DMS 273 (cell line): ENCODE results near the gene RAB3IP.

Experiments used
- DNase-seq: peaks from one replicate; lab custom pipeline; 2025; ENCODE audit not compliant: unreplicated experiment; lab: John Stamatoyannopoulos, UW

The RAB3IP gene

DNA sequence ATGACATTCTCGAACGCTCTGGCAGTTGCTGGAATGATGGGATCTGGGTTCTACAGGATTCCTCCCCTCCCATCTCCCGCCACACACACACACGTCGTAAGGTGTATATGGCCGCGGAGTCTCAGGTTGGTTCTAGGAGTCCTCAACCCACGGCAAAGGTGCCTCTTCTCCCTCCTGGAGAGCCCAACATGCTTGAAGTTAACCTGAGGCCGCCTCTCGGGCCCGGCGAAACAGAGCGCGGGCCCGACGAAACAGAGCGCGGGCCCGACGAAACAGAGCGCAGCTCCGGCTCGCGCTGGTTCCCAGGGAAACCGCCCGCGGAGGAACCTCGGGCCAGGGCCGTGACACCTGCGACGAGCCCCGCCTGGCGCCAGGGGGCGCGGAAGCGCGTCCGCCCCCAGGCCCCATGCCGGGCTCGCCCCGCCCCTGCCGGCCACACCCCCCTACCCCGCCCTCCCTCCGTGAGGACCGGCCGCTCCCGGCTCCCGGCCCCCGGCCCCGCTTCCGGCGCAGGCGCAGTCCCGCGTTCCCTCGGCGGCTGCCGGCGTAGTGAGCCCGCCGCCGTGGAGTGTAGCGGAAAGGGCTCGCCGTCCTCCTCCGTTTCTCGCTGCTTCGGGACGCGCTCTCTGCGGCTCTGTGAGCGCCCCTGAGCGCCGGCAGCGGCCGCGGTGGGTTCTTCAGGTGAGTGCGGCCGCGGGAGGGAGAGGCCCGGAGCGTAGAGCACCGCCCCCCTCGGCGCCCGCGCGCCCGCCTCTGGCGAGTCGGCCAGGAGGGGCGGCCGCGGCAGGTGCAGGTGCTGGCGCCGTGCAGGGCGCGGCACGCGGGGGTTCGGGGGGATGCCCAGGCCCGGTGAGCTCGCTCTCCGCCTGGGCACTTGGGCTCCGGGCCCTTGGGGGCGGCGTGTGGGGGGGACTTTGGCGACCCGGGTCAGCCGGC lies at the start of gene RAB3IP:
Gene RAB3IP (plus strand): TSS at position 510 of the 936 bp plus-strand sequence. CDS start 16,549 bp downstream, outside the sequence.
- DNase-seq = peak; percentile 94

DNA sequence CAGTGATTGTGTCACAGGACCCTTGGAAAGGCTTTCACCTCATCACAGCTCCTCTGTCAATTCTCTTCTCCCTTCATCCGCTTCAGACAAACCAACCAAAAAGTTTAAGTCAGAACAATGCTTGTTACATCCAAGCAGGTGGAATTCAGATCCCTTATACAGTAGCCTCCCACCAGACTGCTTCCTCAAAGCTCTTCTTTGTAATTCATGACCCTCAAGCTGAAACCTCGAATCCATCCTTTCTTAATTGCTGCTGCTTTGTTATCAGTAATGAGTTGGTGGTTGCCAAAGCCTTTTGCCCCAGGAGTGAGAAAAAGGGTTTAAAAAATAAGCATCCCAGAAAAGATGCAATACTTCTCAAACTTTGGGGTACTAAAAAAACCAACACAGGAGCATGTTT lies 49.0 kb upstream of the RAB3IP start:
- no peak for DNase-seq

DNA sequence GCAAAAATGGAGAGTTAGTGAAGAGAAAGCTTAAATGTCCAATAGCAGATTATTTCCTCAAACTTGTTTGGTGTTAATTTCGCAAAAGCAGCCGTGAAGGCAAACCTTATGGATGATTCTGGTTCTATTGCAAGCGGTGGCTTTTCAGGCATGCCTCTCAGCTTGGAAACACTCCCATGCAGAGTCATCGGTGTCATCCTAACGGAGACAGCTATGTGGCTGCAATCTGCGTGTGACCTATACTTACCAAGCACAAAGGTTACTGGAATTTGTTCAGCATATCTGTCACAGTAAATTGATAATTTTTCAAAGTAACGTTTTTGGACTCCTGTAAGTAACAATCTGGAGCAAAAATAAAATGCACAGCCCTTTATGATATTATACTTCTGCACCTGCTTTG lies 44.5 kb upstream of the RAB3IP start:
- DNase-seq = no peak

- DNase-seq = peak; percentile 3
Observed at GRCh38 chr12:69698054-69698453, 40.6 kb upstream of the RAB3IP start.

GRCh38 chr12:69698769-69699540 lies 39.7 kb upstream of the RAB3IP start, which contains the start of gene BEST3:
TSS of gene BEST3 (minus strand) at chr12:69699303. CDS start at chr12:69697798, 1,505 bp downstream.
- peak; percentile 63 for DNase-seq

DNA sequence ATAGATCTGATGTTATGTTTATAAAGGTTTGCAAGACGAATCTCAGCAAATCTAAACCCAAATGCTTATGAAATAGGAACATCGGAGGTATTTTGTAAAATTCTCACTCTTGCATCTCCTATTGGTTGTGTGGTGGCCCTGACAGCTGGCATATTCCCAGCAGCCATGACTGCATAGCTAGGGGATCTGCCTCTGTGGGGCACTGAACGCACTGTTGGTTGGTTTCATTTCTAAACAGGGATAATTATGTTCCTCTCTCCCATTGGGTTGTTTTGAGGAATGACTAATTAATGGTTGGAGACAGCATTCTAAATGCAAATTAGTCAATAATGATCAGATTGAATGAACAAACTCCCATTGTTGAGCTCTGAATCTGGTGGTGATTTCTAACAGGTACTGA lies 36.8 kb upstream of the RAB3IP start:
- peak; percentile 9 for DNase-seq

DNA sequence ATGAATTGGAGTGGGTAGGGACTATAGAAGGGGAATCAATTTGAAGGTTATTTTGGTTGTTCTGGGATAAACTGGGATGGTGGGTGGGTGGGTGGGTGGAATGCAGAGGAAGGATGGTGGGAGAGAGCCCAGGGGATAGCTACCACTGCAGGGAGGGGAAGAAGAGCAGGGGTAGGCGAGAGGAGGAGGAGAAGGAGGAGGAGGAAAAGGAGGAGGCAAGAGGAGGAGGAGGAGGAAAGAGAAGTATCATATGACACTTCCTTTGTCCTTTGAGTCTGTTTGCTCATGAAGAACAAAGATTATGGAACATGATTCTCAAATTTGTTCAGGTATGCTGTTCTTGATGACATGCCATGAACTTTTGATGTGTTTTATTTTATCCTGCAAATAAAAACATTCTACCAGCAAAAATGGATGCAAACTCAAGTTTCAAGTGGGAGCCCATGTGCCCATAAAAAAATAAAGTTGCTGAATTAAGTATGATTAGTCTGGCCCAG lies 35.5 kb upstream of the RAB3IP start:
- DNase-seq = no peak

GRCh38 chr12:69704357-69704756 lies 34.3 kb upstream of the RAB3IP start:
- no peak for DNase-seq

DNA sequence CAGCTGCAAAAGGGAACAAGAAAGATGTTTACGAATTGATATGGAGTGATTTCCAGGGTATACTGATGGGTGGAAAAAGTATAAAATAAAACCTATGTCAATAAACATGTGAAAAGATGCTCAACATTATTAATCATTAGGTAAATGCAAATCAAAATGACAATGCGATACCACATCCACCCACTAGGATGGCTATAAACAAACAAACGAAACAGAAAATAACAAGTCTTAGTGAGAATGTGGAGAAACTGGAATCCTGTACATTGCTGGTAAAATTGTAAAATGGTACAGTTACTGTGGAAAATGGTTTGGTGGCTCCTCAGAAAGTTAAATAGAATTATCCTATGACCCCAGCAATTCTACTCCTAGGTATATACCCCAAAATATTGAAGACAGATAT lies 30.0 kb upstream of the RAB3IP start:
- DNase-seq = no peak

DNA sequence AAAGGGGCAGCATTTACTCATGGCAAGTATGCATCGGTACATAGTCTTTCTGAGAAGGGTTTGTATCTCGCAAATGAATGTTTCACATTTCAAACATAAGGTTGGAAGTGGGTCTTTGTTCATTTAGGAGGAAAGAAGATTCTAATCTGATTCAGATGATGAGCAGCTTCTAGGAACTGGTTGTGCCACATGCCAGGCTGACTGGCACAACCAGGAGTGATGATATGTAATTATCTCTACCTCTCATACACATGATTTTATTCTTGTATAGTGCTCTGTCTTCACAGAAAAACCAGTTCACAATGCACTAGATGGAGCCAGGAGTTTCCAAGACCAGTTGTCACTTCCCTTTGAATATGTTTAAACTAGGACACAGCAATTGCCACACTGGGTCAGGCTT lies 25.8 kb upstream of the RAB3IP start:
- no peak for DNase-seq

DNA sequence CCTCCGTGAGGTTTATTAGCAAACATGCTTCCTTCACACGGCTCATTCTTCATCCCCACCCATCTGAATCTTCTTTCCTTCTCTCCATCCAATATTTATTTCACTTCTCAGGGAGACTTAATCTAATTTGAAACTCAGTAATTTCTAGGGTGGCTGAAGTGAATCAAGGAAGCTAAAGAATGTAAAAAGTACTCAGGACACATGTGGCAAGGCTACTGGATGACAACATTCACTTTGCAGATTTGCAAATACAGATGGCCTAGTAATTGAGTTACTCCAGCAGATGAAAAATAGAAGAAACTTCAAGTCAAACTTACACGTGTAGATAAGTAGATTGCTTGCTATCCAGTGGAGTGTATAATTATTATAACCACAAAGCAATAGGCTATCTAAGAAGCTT lies 24.1 kb upstream of the RAB3IP start:
- DNase-seq = no peak

DNA sequence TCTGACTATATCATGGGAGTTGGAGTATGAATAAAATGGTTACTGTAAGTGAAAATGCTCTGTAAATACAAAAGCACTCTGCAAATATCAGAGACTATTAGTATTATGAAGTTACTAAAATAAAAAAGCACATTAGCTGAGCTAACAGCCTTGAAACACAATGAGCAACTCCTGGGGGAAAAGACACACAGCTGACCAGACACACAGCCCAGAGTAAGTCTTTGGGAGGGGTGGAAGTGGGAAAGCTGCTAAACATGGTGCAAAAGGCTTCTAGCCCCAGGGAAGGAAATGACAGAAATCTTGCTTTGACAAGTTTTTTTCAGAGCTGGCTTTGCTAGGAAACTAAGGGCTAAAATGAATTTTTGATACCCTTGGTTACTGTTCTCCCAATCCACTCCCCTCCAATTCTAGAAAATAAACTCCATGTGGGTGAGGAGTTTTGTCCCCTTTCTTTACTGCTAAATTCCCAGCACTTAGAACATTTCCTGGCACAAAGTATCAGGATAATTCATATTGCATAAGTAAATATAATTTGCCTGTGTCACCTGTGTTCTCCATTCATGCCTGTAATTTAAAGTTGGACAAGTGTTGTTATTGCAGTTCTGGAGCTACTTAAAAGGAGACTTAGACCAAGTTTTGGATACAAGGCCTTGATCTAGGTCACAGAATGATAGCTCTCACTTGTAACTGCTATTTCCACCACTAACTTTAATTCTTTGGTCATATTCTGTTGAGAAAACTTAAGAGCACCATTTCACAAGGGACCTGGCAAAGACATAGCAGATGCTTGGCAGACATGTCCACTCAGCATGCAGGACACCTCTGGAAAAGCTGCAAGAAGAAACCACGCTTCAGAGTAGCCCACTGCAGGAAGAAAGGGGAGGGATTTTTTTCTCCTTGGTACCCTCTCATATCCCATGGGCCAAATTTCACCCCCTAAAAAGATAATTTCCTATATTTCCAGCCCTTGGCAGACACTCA lies 19.0 kb upstream of the RAB3IP start:
- DNase-seq = no peak

GRCh38 chr12:69720750-69721149 lies 17.9 kb upstream of the RAB3IP start:
- DNase-seq = no peak

DNA sequence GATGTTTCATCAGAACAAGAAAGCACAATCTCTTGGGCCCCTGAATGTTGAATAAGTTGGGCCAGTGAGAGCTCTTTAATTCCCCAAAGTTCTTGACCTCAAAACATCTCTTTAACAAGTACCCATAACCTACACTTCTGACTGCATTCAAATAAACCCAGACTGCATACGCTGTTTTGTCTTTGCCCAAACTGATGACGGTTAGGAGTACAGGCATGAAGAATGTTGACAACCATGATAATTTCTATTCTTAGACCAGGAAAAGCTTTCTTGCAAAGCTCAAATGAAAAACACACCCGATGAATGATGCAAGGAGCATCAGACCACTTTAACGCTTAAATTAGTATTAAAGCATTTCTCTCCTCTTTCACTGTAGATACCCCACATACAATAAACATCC lies 11.7 kb upstream of the RAB3IP start:
- no peak for DNase-seq

- no peak for DNase-seq
Observed at GRCh38 chr12:69732088-69732487, 6.6 kb upstream of the RAB3IP start.

DNA sequence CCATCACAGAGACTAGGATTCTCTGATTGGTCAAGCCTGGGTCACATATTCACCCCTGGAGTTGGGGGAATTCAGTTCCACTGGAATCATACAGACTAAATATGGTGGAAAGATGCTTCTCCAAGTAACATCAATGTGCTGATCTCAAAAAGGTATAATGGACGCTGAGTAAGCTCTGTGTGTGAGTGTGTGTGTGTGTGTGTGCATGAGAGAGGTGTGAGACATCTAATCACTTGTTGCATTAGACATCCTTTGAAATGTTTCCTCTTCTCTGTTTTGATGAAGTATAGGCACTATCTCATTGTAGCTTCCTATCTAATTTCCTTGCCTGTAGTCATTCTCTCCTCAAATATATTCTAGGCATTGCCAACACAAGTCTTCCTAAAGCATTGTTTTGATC lies 5.0 kb upstream of the RAB3IP start:
- DNase-seq = no peak

GRCh38 chr12:69739287-69740191 lies 879 bp downstream of the RAB3IP start:
- DNase-seq = peak; percentile 61

DNA sequence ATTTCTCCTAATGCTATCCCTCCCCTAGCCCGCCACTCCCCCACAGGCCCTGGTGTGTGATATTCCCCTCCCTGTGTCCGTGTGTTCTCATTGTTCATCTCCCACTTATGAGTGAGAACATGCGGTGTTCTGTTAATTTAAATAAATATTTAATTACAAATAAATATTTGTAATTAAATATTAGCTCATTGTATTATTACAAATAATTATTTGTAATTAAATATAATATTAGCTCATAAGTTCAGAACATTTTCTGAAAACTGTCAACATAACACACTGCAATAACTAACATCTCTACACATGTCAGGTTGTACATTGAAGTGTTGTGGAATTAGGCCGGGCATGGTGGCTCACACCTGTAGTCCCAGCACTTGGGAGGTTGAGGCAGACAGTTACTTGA lies 5.4 kb downstream of the RAB3IP start:
- no peak for DNase-seq

GRCh38 chr12:69751476-69751875 lies 12.8 kb downstream of the RAB3IP start:
- no peak for DNase-seq

DNA sequence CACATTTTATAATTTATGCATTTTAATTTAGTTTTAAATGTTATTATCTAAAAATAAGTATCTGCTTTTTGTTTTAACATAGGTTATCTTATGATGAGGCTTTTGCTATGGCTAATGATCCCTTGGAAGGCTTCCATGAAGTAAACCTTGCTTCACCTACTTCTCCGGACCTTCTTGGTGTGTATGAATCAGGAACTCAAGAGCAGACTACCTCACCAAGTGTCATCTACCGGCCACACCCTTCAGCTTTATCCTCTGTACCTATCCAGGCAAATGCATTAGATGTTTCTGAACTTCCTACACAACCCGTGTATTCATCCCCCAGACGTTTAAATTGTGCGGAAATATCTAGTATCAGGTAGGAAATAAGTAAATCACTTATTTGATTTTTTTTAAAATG lies 16.6 kb downstream of the RAB3IP start:
- no peak for DNase-seq
